HEK293 (cell line): ENCODE results near the gene GNAI2.
A peak's percentile ranks its signal among the peaks of the same experiment; 100 is the strongest.

Experiments
- CTCF ChIA-PET: fragments of 350-600 bp; formaldehyde crosslinking; extraction: SDS; loops from one replicate; lab custom pipeline; 2021; ENCODE audit warnings: antibody characterized with exemption; lab: Yijun Ruan, JAX
- POLR2A ChIA-PET: fragments of 300-600 bp; formaldehyde crosslinking; extraction: SDS; loops from one replicate; lab custom pipeline; 2020; ENCODE audit warnings: antibody characterized with exemption, inconsistent platforms; lab: Yijun Ruan, JAX
- H3K27ac ChIP-seq: fragments of 200-500 bp; sonication (Bioruptor generic); 2 replicates; pipeline ENCODE4 v1.5.1; 2014; ENCODE audit warnings: low read depth, low read length, control low read depth, inconsistent platforms; ENCODE audit errors: extremely low read depth
- H3K36me3 ChIP-seq, 2 experiments: fragments of 200-500 bp in 1 of 2; sonication (Bioruptor generic) in 1 of 2; 1 replicate in 1 of 2; 2 replicates in 1 of 2; pipeline ENCODE4 v1.5.1; 2014 to 2017; ENCODE audit warnings: inconsistent platforms in 2 of 2, low read length in 2 of 2; ENCODE audit not compliant: control insufficient read depth in 2 of 2, insufficient read depth in 1 of 2
- H3K4me1 ChIP-seq: fragments of 200-500 bp; sonication (Bioruptor generic); 2 replicates; pipeline ENCODE4 v1.5.1; 2014; ENCODE audit warnings: mild to moderate bottlenecking, low read length, inconsistent platforms; ENCODE audit not compliant: control insufficient read depth, insufficient read depth
- H3K4me3 ChIP-seq: 2 replicates; pipeline ENCODE4 v1.5.1; 2011; ENCODE audit warnings: low read depth, mild to moderate bottlenecking, control low read depth, low read length, moderate library complexity
- H3K9me3 ChIP-seq: fragments of 200-500 bp; sonication (Bioruptor generic); 2 replicates; pipeline ENCODE4 v1.5.1; 2014; ENCODE audit warnings: low read depth, low read length, inconsistent platforms; ENCODE audit not compliant: control insufficient read depth, insufficient read depth
- GLIS1 ChIP-seq: fragments of 450-650 bp; formaldehyde crosslinking; IDR thresholded peaks from 2 replicates; pipeline ENCODE4 v1.5.1; 2016; ENCODE audit warnings: missing biosample characterization, missing genetic modification characterization
- GLIS2 ChIP-seq: fragments of 450-650 bp; formaldehyde crosslinking; IDR thresholded peaks from 2 replicates; pipeline ENCODE4 v1.5.1; 2016; ENCODE audit warnings: missing biosample characterization, missing genetic modification characterization
- HIC1 ChIP-seq: fragments of 450-650 bp; formaldehyde crosslinking; IDR thresholded peaks from 2 replicates; pipeline ENCODE4 v1.5.1; 2016; ENCODE audit warnings: missing biosample characterization, missing genetic modification characterization
- IKZF3 ChIP-seq: fragments of 450-650 bp; IDR thresholded peaks from 2 replicates; pipeline ENCODE4 v1.5.0; 2018; ENCODE audit warnings: missing biosample characterization, mild to moderate bottlenecking, missing genetic modification characterization, moderate library complexity
- KLF7 ChIP-seq: fragments of 450-650 bp; formaldehyde crosslinking; IDR thresholded peaks from 2 replicates; pipeline ENCODE4 v1.5.1; 2016; ENCODE audit warnings: missing biosample characterization, missing genetic modification characterization, borderline replicate concordance
- KLF9 ChIP-seq: fragments of 450-650 bp; formaldehyde crosslinking; IDR thresholded peaks from 2 replicates; pipeline ENCODE4 v1.5.1; 2016; ENCODE audit warnings: missing biosample characterization, missing genetic modification characterization, low read depth
- PRDM10 ChIP-seq: fragments of 450-650 bp; formaldehyde crosslinking; IDR thresholded peaks from 2 replicates; pipeline ENCODE4 v1.5.1; 2016; ENCODE audit warnings: missing biosample characterization, missing genetic modification characterization
- REPIN1 ChIP-seq: fragments of 450-650 bp; formaldehyde crosslinking; IDR thresholded peaks from 2 replicates; pipeline ENCODE4 v1.5.1; 2017; ENCODE audit warnings: missing biosample characterization, missing genetic modification characterization, low read depth
- SCRT1 ChIP-seq: fragments of 450-650 bp; formaldehyde crosslinking; IDR thresholded peaks from 2 replicates; pipeline ENCODE4 v1.5.1; 2016; ENCODE audit warnings: missing biosample characterization, missing genetic modification characterization, borderline replicate concordance
- ZNF16 ChIP-seq: fragments of 450-650 bp; formaldehyde crosslinking; IDR thresholded peaks from 2 replicates; pipeline ENCODE4 v1.5.1; 2016; ENCODE audit warnings: low read depth, missing biosample characterization, missing genetic modification characterization
- ZNF169 ChIP-seq: fragments of 450-650 bp; formaldehyde crosslinking; IDR thresholded peaks from 2 replicates; pipeline ENCODE4 v1.5.1; 2016; ENCODE audit warnings: missing biosample characterization, missing genetic modification characterization
- ZNF341 ChIP-seq: fragments of 450-650 bp; formaldehyde crosslinking; IDR thresholded peaks from 2 replicates; pipeline ENCODE4; 2016; ENCODE audit warnings: low read depth, missing biosample characterization, missing genetic modification characterization
- ZNF362 ChIP-seq: fragments of 450-650 bp; formaldehyde crosslinking; IDR thresholded peaks from 2 replicates; pipeline ENCODE4 v1.5.1; 2016; ENCODE audit warnings: missing biosample characterization, missing genetic modification characterization
- ZNF366 ChIP-seq: fragments of 450-650 bp; formaldehyde crosslinking; conservative IDR thresholded peaks from 2 replicates; pipeline ENCODE4 v1.5.1; 2016; ENCODE audit warnings: missing biosample characterization, missing genetic modification characterization
- ZNF398 ChIP-seq: fragments of 450-650 bp; formaldehyde crosslinking; IDR thresholded peaks from 2 replicates; pipeline ENCODE4 v1.5.1; 2017; ENCODE audit warnings: missing biosample characterization, missing genetic modification characterization
- ZNF600 ChIP-seq: fragments of 450-650 bp; formaldehyde crosslinking; IDR thresholded peaks from 2 replicates; pipeline ENCODE4 v1.5.1; 2016; ENCODE audit warnings: missing biosample characterization, missing genetic modification characterization
- ZNF692 ChIP-seq: fragments of 450-650 bp; formaldehyde crosslinking; IDR thresholded peaks from 2 replicates; pipeline ENCODE4 v1.5.1; 2016; ENCODE audit warnings: missing biosample characterization, missing genetic modification characterization
- ZSCAN4 ChIP-seq: fragments of 450-650 bp; formaldehyde crosslinking; IDR thresholded peaks from 2 replicates; pipeline ENCODE4 v1.5.1; 2017; ENCODE audit warnings: missing biosample characterization, missing genetic modification characterization

Gene GNAI2

GRCh38 chr3:50263478-50264382 lies 27.7 kb downstream of the GNAI2 start:
- no peak overlapping the region for H3K27ac ChIP-seq
- no peaks in the 10 kb centered on the region for H3K9me3 ChIP-seq
- no peak overlapping the region for H3K4me3 ChIP-seq
- ChIA-PET CTCF (interaction anchor here (0.7 to 2.4 kb wide), 9 partner anchors 8 to 69 kb away, joined by 3 to 16 read pairs (median 4); partner anchors contain the start of gene IFRD2), POLR2A (interaction anchor here (0.7 to 1.9 kb wide), 9 partner anchors 8 to 87 kb away, joined by 3 to 9 read pairs (median 4); partner anchors contain the start of genes CYB561D2, HYAL3, LSMEM2 and NAA80)
- H3K36me3 ChIP-seq, result no peaks in the 10 kb centered on the region
- TF ChIP-seq SCRT1 (tag by site-specific recombination), result no peak
- no peak for TF ChIP-seq ZNF16 (tag by site-specific recombination)
- peak; percentile 33; the same call in 1 of the 2 replicates for TF ChIP-seq ZNF362
- peak; percentile 48; the same call in 1 of the 2 replicates for TF ChIP-seq GLIS1 (tag by site-specific recombination)
- peaks cover 3% of the 10 kb centered on the region; the same call in 1 of the 2 replicates for H3K4me1 ChIP-seq

GRCh38 chr3:50264383-50264963 lies 28.5 kb downstream of the GNAI2 start:
- Histone ChIP-seq H3K36me3 (no peaks in the 10 kb centered on the region), H3K9me3 (no peaks in the 10 kb centered on the region), H3K4me1 (peaks cover 3% of the 10 kb centered on the region; the same call in 1 of the 2 replicates), H3K4me3 (no peak overlapping the region), H3K27ac (no peak overlapping the region)
- CTCF ChIA-PET, result interaction anchor here (0.8 to 2.4 kb wide), 7 partner anchors 7 to 70 kb away, joined by 3 to 16 read pairs (median 4); partner anchors contain the start of gene IFRD2
- POLR2A ChIA-PET, result interaction anchor here (0.6 to 1.9 kb wide), 18 partner anchors 9 to 1518 kb away, joined by 3 to 11 read pairs (median 4); partner anchors contain the start of genes CYB561D2, GNAI2, HYAL3 and IFRD2
- peak; percentile 98 for TF ChIP-seq ZNF341 (tag by site-specific recombination)
- peak; percentile 99 for TF ChIP-seq ZNF398 (tag by site-specific recombination)
- TF ChIP-seq KLF7 (tag by site-specific recombination), result no peak
- TF ChIP-seq ZNF169 (tag by site-specific recombination), result no peak
- 0 out of 2 replicates have a peak, but pooled peaks have one; percentile 17 for TF ChIP-seq PRDM10
- TF ChIP-seq ZSCAN4, result no peak
- TF ChIP-seq ZNF366 (tag by site-specific recombination), result peak; percentile 90
- peak; percentile 66 for TF ChIP-seq ZNF600 (tag by site-specific recombination)
- TF ChIP-seq HIC1 (tag by site-specific recombination), result 0 out of 2 replicates have a peak, but pooled peaks have one; percentile 17
- no peak for TF ChIP-seq REPIN1 (tag by site-specific recombination)
- peak; percentile 84 for TF ChIP-seq GLIS1 (tag by site-specific recombination)
- peak; percentile 86 for TF ChIP-seq IKZF3 (tag by site-specific recombination)
- peak; percentile 74 for TF ChIP-seq KLF9 (tag by site-specific recombination)
- TF ChIP-seq GLIS2 (tag by site-specific recombination), result peak; percentile 50; the same call in 1 of the 2 replicates
- peak; percentile 20; the same call in 1 of the 2 replicates for TF ChIP-seq ZNF692 (tag by site-specific recombination)
